DND-41 (cell line): Measurements from ENCODE around the gene KCNJ6.

Source experiments
- ATAC-seq: fragments of 200-7000 bp; cut with Tn5 transposase; 3 replicates; pipeline ENCODE4 v1.9.1; 2021; ENCODE audit warnings: low read depth; ENCODE audit not compliant: insufficient read depth
- DNase-seq: peaks from one replicate; pipeline ENCODE4 v3.0.0-alpha.2; 2020
- H2AFZ ChIP-seq: 2 replicates; pipeline ENCODE4 v1.6.0; 2012; ENCODE audit warnings: low read depth, low read length
- H3K27ac ChIP-seq: 2 replicates; pipeline ENCODE4 v1.5.1; 2012; ENCODE audit warnings: low read length, inconsistent platforms
- H3K27me3 ChIP-seq: fragments of 200-600 bp; sonication (generic); 2 replicates; pipeline ENCODE4 v1.6.0; 2012; ENCODE audit warnings: low read length, mild to moderate bottlenecking, inconsistent platforms; ENCODE audit not compliant: insufficient read depth, poor library complexity
- H3K36me3 ChIP-seq: 2 replicates; pipeline ENCODE4 v1.5.1; 2012; ENCODE audit warnings: low read length, inconsistent platforms; ENCODE audit not compliant: insufficient read depth
- H3K4me1 ChIP-seq: 2 replicates; pipeline ENCODE4 v1.5.1; 2012; ENCODE audit warnings: mild to moderate bottlenecking, low read length; ENCODE audit not compliant: insufficient read depth
- H3K4me2 ChIP-seq: 2 replicates; pipeline ENCODE4 v1.6.0; 2012; ENCODE audit warnings: mild to moderate bottlenecking, moderate library complexity, low read length, inconsistent platforms; ENCODE audit not compliant: insufficient read depth
- H3K4me3 ChIP-seq, 2 experiments: fragments of 200-600 bp in 1 of 2; shearing (Covaris generic) in 1 of 2; 2 replicates each; pipeline ENCODE4 v1.5.1; 2012 to 2016; ENCODE audit warnings: inconsistent platforms in 2 of 2, low read length in 2 of 2, mild to moderate bottlenecking in 2 of 2, low read depth in 1 of 2, moderate library complexity in 1 of 2
- H3K79me2 ChIP-seq: 2 replicates; pipeline ENCODE4 v1.6.0; 2012; ENCODE audit warnings: low read length, inconsistent platforms; ENCODE audit not compliant: insufficient read depth
- H3K9ac ChIP-seq: 2 replicates; pipeline ENCODE4 v1.6.0; 2012; ENCODE audit warnings: low read depth, mild to moderate bottlenecking, inconsistent platforms, low read length, moderate library complexity
- H3K9me3 ChIP-seq: 2 replicates; pipeline ENCODE4 v1.5.1; 2012; ENCODE audit warnings: low read length, moderate library complexity, mild to moderate bottlenecking, inconsistent platforms; ENCODE audit not compliant: insufficient read depth, severe bottlenecking
- H4K20me1 ChIP-seq: 2 replicates; pipeline ENCODE4 v1.6.0; 2012; ENCODE audit warnings: low read length; ENCODE audit not compliant: insufficient read depth
- EZH2 ChIP-seq: IDR thresholded peaks from 3 replicates; pipeline ENCODE4 v1.6.1; 2012; ENCODE audit warnings: borderline replicate concordance, low read depth, mild to moderate bottlenecking, moderate library complexity, low read length, inconsistent platforms; ENCODE audit not compliant: severe bottlenecking
- TF ChIP-seq, protein P1 (sequence below): IDR thresholded peaks from 2 replicates; pipeline ENCODE4 v1.5.1; 2012; ENCODE audit warnings: borderline replicate concordance, low read length, moderate library complexity, mild to moderate bottlenecking; ENCODE audit not compliant: poor library complexity, severe bottlenecking; ENCODE audit errors: extremely low read depth

The KCNJ6 gene

DNA sequence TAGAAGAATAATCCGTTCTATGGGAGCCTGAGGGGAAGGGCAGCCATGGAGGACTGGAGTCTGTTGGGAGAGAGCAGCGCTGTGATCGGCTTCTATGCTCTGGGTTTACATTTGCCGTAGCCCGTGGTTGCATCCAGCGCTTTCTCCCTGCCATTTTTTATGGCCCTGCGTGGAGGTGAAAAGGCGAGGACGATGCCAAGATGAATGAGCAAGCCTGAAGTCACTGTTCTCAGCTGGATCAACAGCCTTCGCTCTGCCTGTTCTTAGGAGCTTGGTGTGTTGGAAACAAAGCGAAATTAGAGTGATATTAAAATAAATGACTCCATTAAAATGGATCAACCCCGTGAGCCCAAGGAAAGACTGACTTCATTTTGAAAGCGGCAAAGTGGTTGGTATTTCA, 120.2 kb downstream of the KCNJ6 start:
- Histone ChIP-seq H3K4me2 (no peak overlapping the region), H3K27me3 (peaks cover 5% of the 10 kb centered on the region), H3K4me1 (no peaks in the 10 kb centered on the region), H3K36me3 (no peaks in the 10 kb centered on the region), H3K79me2 (no peaks in the 10 kb centered on the region), H4K20me1 (no peaks in the 10 kb centered on the region), H3K9me3 (no peaks in the 10 kb centered on the region), H2AFZ (no peak overlapping the region), H3K9ac (no peak overlapping the region), H3K4me3 (no peak overlapping the region), H3K27ac (no peak overlapping the region)
- no peak for DNase-seq
- no peak for TF ChIP-seq EZH2
- TF ChIP-seq, protein P1, sequence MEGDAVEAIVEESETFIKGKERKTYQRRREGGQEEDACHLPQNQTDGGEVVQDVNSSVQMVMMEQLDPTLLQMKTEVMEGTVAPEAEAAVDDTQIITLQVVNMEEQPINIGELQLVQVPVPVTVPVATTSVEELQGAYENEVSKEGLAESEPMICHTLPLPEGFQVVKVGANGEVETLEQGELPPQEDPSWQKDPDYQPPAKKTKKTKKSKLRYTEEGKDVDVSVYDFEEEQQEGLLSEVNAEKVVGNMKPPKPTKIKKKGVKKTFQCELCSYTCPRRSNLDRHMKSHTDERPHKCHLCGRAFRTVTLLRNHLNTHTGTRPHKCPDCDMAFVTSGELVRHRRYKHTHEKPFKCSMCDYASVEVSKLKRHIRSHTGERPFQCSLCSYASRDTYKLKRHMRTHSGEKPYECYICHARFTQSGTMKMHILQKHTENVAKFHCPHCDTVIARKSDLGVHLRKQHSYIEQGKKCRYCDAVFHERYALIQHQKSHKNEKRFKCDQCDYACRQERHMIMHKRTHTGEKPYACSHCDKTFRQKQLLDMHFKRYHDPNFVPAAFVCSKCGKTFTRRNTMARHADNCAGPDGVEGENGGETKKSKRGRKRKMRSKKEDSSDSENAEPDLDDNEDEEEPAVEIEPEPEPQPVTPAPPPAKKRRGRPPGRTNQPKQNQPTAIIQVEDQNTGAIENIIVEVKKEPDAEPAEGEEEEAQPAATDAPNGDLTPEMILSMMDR = no peak
- ATAC-seq = no peak

DNA sequence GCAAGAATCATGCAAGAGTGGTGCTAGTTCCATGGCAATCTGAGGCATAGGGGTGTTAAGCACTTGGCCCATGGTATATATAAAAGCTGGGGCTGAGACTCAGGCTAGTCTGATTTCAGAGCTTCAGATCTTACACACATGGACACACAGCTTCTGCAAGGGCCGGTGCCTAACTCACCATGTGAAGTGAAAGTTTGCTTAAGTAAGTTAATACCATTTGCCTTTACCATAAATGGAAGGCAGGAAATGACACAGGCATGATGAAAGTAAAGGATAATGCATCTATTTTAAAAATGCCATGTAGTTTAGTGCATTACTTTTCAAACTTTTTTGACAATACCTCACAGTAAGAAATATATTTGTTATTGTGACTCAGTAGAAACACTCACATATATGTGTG, 122.6 kb downstream of the KCNJ6 start:
- Histone ChIP-seq H3K79me2 (no peaks in the 10 kb centered on the region), H3K4me1 (no peaks in the 10 kb centered on the region), H3K36me3 (no peaks in the 10 kb centered on the region), H3K27ac (no peak overlapping the region), H3K27me3 (peaks cover 5% of the 10 kb centered on the region), H3K4me2 (no peak overlapping the region), H3K4me3 (no peak overlapping the region), H2AFZ (no peak overlapping the region), H3K9ac (no peak overlapping the region), H3K9me3 (no peaks in the 10 kb centered on the region), H4K20me1 (no peaks in the 10 kb centered on the region)
- no peak for DNase-seq
- no peak for ATAC-seq
- TF ChIP-seq, protein P1 = no peak
- no peak for TF ChIP-seq EZH2

DNA sequence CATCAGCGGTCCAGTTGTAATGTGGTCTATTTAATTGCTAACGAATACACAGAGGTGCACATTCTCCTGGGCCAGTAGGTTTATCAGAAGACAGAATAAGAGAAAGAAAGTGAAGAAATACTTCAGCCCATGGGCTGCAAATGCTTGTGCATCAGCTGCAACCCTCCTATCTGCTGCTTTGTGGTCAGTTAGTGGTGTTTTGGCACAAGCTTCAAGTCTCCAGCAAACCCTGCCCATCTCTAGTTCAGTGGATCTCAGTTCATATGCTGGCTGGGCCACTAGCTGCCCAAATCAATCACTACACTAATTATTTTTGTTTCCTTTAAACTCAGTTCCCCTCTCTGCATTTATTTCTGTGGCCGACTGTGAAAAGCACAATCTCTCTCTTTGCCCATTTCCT, 124.2 kb downstream of the KCNJ6 start:
- no peaks in the 10 kb centered on the region for H3K36me3 ChIP-seq
- no peaks in the 10 kb centered on the region for H3K9me3 ChIP-seq
- no peak overlapping the region for H3K4me3 ChIP-seq
- TF ChIP-seq, protein P1 = no peak
- TF ChIP-seq EZH2 = no peak
- H3K27me3 ChIP-seq = no peaks in the 10 kb centered on the region
- H4K20me1 ChIP-seq = no peaks in the 10 kb centered on the region
- H3K27ac ChIP-seq = no peak overlapping the region
- DNase-seq = no peak
- H3K9ac ChIP-seq = no peak overlapping the region
- H3K4me1 ChIP-seq = no peaks in the 10 kb centered on the region
- no peak overlapping the region for H2AFZ ChIP-seq
- H3K4me2 ChIP-seq = no peak overlapping the region
- H3K79me2 ChIP-seq = no peaks in the 10 kb centered on the region
- no peak for ATAC-seq

GRCh38 chr21:37790905-37791304, 125.4 kb downstream of the KCNJ6 start:
- no peaks in the 10 kb centered on the region for H3K79me2 ChIP-seq

More at GRCh38 chr21:37790905-37791304, 125.4 kb downstream of the KCNJ6 start:
- TF ChIP-seq EZH2 = no peak
- TF ChIP-seq, protein P1 = no peak
- H3K9ac ChIP-seq = no peak overlapping the region
- no peak overlapping the region for H3K4me3 ChIP-seq
- H3K4me2 ChIP-seq = no peak overlapping the region
- H3K27ac ChIP-seq = no peak overlapping the region
- no peaks in the 10 kb centered on the region for H3K4me1 ChIP-seq
- no peaks in the 10 kb centered on the region for H4K20me1 ChIP-seq
- H3K9me3 ChIP-seq = no peaks in the 10 kb centered on the region
- DNase-seq = no peak
- H3K36me3 ChIP-seq = no peaks in the 10 kb centered on the region
- H2AFZ ChIP-seq = no peak overlapping the region
- ATAC-seq = no peak
- no peaks in the 10 kb centered on the region for H3K27me3 ChIP-seq
